ENCODE measurements around the gene EXD3. TPM values are rescaled to one million over a fixed set of nuclear protein-coding genes. Genes with fewer than 3 reads are reported as not detected.

The EXD3 gene
- total and polyA plus RNA-seq, 2 of the 4 experiments (the other 2 are of a cell fraction) = 1.1 to 7.4 TPM

DNA sequence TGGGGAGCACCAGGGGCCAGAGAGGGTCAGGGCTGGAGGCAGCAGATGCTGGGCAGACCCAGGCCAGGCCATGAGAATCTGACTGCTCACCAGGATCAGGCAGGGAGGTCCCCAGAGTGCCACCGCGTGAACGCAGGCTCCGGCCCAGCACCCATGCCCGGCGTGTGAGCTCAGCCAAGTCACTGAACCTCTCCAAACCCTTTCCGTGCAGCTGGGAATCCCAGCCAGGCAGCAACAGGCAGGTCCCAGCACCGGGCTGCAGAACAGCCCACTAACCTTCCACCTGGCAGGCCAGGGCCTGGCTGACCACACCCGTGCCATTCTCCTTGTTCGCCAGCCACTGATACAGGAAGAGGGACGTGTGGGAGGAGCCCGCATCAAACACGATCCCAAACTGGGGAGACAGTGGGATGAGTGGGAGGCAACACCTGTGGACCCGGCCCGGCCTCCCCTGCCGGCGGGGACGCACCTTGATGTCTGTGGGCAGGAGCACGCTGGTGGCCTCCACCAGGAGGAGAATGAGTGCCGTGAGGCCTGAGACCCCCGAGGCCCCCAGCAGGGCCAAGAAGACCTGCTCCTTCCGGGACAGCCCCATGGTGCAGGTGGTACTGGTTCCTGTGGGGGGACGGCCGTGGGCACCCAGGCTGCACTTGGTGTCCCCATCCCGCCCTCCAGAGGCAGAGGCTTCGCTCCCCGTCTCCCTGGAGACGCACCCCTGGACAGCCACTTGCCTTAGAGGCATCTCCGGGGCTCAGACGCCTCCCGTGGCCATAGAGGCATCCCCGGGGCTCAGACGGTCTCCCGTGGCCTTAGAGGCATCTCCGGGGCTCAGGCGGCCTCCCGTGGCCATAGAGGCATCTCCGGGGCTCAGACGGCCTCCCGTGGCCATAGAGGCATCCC is 15.0 kb upstream of the EXD3 start:
- H3K27ac ChIP-seq (ENCODE audit: insufficient read depth, low read length) = no peak overlapping the region
- in situ Hi-C loops (cut with MboI; ENCODE audit: low sequenced_read_pairs) (no loop called here), intact Hi-C loops (cut with micrococcal nuclease) (no loop called here)

More for the DNA sequence above, 15.0 kb upstream of the EXD3 start:
- Histone ChIP-seq H3K4me2 (ENCODE audit: low read depth, low read length) (no peak overlapping the region), H4K8ac (ENCODE audit: low read depth in 2 of 2, low read length in 2 of 2) (no peak overlapping the region), H3K18ac (ENCODE audit: low read depth, low read length) (no peak overlapping the region), H3K23ac (ENCODE audit: low read depth, low read length) (no peak overlapping the region), H2AK9ac (replicated peaks; ENCODE audit: low read depth, low read length, poor library complexity) (peak overlapping the region; percentile 26), H3K4me3 (ENCODE audit: insufficient read depth, low read depth, low read length) (no peak overlapping the region), H2BK20ac (ENCODE audit: low read depth, low read length) (no peak overlapping the region), H3K9me3 (ENCODE audit: control insufficient read depth, insufficient read depth, low read length) (no peaks in the 10 kb centered on the region), H3K9me1 (ENCODE audit: insufficient read depth, low read length) (no peaks in the 10 kb centered on the region), H2BK15ac (ENCODE audit: low read depth, low read length) (no peak overlapping the region), H4K5ac (ENCODE audit: low read depth, low read length) (no peak overlapping the region), H2AK5ac (ENCODE audit: low read depth, low read length) (no peak overlapping the region), H4K20me1 (ENCODE audit: insufficient read depth, low read length) (no peaks in the 10 kb centered on the region), H4K91ac (ENCODE audit: insufficient read depth, low read depth, low read length) (no peak overlapping the region), H3K56ac (ENCODE audit: extremely low read depth, insufficient read depth, low read length) (no peak overlapping the region), H3K14ac (replicated peaks; ENCODE audit: low read depth, low read length) (no peak overlapping the region), H2AFZ (replicated peaks; ENCODE audit: low read length, poor library complexity) (no peak overlapping the region), H2BK5ac (ENCODE audit: low read depth, low read length, poor library complexity, severe bottlenecking) (no peak overlapping the region), H2BK120ac (ENCODE audit: low read depth, low read length) (no peak overlapping the region), H3K4me1 (ENCODE audit: control insufficient read depth, insufficient read depth, low read length) (peaks cover 3% of the 10 kb centered on the region), H3K27me3 (ENCODE audit: control insufficient read depth, insufficient read depth, low read length) (peaks cover 3% of the 10 kb centered on the region; the same call in 1 of the 2 replicates), H3K79me1 (ENCODE audit: low read depth in 1 of 2, low read length in 2 of 2) (no peaks in the 10 kb centered on the region), H3K36me3 (ENCODE audit: control insufficient read depth, insufficient read depth, low read length) (no peaks in the 10 kb centered on the region), H3K9ac (ENCODE audit: low read depth, low read length) (no peak overlapping the region), H3K4ac (ENCODE audit: low read depth, low read length) (no peak overlapping the region)
- CTCF ChIA-PET = no interaction called here
- 91% methylated on average over 25 of the region's 40 CpGs; no CpG with 5 or more reads in 1 of the 2 experiments for WGBS, 2 experiments (ENCODE audit: extremely low coverage in 2 of 2, insufficient read length in 1 of 2)
- BruUV-seq (replicated peaks) = no TSS peak
- no peak for TF ChIP-seq FOS (IDR thresholded peaks at IDR 0.05; ENCODE audit: low read depth, low read length)
- POLR2A ChIA-PET (ENCODE audit: unreplicated experiment) = no interaction called here
- dilution Hi-C loops (cut with HindIII; ENCODE audit: low sequenced_read_pairs, unreplicated experiment) = no loop called here
- no peak for DNase-seq
- ATAC-seq (ENCODE audit: low read depth) = no peak

Data from IMR-90 (cell line).